GM12875 (cell line): ENCODE data around the gene DYNLT1.

Experiments used
- H3K4me3 ChIP-seq: one replicate; pipeline ENCODE4 v1.5.1; 2011; ENCODE audit warnings: low read depth, low read length, control low read depth
- CTCF ChIP-seq: IDR thresholded peaks from 2 replicates; pipeline ENCODE4 v1.5.1; 2011; ENCODE audit warnings: low read depth, mild to moderate bottlenecking, control low read depth, inconsistent platforms, low read length, moderate library complexity, borderline replicate concordance; ENCODE audit not compliant: insufficient read depth

DYNLT1 gene

DNA sequence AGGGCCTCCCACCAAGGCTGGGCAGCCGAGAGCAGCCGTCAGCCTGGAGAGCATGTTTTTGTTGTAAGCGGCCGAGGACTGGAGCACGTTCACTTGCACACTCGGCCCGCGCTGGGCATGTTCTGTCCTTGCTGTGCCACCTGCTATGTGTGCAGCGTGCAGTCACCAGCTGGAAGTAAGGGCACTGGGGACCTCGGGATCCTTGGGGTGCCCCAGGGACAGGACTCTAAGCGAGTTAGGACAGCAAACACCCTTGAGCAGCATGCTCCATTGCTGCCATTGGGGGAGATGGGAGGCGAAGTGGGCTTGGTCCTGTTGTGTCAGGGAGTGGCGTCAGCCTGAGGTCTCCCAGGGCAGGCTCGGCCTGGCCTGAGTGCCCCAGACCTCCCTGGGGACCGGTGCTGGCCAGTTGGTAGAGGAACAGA lies 18.6 kb downstream of the DYNLT1 start:
- TF ChIP-seq CTCF, result no peak
- no peak overlapping the region for H3K4me3 ChIP-seq

DNA sequence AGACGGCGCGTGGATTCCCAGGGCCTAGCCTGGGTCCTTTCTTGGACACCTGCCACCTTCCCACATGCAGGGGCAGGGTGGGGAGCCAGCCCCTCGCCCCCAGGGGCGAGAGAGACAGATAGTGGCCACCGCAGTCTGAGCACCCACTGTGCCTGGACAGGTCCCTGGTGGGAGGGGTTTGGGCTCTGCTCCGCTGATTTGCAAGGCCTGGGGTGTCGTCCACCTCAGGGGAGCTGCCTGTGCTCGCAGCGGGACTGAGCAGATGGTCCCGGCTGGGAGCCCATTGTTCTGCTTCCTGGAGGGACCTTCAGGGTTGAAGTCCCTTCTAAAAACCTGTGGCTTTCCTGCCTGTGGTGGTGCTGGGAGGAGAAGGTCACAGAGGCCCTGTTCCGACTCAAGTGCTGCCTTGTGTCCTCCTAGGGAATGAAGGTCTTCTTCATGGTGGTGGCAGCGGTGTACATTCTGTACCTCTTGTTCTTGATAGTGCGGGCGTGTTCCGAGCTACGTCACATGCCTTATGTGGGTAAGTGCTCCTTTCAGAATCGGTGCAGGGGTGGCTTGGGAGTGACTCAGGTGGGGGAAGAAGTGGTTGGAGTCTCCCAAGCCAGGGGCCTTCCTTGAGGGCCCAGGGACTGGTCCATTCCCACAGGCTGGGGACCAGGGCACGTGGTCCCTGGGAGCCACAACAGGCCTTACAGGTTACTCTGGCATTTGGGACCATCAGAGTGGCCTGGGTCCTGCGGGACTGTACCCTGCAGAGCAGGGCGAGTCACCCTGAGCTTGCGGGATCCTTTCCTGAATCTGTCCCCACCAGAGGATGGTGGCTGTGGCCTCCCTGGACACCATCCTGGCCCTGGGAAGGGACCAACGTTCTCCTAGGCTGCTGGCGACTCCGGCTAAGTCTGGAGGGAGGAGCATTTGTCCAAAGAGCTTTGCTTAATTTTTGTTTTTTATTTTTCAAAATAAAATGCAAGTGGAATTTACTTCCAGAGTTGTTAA lies 19.6 kb downstream of the DYNLT1 start:
- no peak overlapping the region for H3K4me3 ChIP-seq
- TF ChIP-seq CTCF, result no peak

DNA sequence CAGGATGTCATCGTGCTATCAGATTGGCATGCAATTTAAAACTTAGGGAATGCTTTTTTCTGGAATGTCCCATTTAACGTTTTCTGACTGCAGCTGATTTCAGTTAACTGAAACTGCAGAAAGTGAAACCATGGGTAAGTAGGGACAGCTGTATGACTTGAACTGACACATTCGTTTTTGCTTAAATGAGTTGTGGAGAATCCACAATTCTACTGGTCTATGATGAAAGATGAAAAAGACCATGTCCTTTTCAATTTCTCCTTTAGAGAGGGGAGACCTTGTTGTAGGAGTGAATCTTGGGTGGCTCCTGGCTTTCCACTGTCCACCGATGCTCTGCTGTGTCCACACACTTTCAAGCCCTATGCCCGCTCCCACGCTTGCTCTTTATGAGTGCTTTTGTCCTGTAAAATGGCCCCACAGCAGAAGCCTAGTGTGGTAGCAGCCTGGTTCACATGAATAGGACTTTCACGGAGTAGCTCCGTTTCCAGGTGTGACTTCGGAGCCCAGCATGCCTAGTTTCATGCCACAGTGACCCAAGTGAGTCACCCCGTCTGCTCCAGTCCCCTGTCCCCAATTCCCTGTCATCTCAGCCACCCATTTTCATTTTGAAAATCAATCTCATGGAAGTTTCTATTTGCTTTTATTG lies 21.9 kb downstream of the DYNLT1 start:
- TF ChIP-seq CTCF, result no peak

GRCh38 chr6:158621694-158622544 lies 22.6 kb downstream of the DYNLT1 start:
- no peak overlapping the region for H3K4me3 ChIP-seq
- TF ChIP-seq CTCF, result no peak

More for the DNA sequence above, 21.9 kb downstream of the DYNLT1 start:
- no peak overlapping the region for H3K4me3 ChIP-seq

GRCh38 chr6:158620963-158621693 lies 23.4 kb downstream of the DYNLT1 start:
- no peak overlapping the region for H3K4me3 ChIP-seq
- TF ChIP-seq CTCF, result no peak
